Stimulated activated CD4-positive, alpha-beta T cell treated with anti-CD3 and anti-CD28 coated beads, Interleukin-4, amount 100 ng/mL, for 4 hours (primary cell): ENCODE measurements around the gene NDUFA13.
A peak's percentile ranks its signal among the peaks of the same experiment; 100 is the strongest.

Source experiments
- DNase-seq, 2 experiments: peaks; one replicate each; pipeline ENCODE4 v3.0.0-alpha.2; 2020

Gene NDUFA13

GRCh38 chr19:19549804-19550464, 33.9 kb downstream of the NDUFA13 start:
- no peak for DNase-seq

DNA sequence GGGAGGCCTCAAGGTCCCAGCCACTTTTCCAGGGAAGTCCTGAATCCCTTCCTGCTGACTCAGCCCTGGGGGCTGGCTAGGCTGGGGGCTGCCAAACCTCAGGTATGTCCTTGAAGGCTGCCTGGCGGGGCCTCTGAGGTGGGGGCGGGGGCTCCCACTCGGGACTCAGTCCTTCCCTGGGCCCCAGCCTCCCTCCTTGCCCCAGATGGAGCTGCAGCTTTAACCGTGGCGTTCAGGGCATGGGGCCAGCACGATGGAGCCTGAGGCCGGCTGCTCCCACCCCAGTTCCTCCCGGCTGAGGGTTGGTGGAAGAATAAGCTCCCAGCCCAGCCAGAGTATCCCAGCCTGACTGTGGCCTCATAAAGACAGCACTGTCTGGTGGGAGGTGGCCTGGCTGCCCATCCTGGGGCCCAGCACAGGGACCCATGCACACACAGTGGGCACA, 34.5 kb downstream of the NDUFA13 start:
- no peak for DNase-seq

GRCh38 chr19:19550972-19551852, 35.2 kb downstream of the NDUFA13 start:
- DNase-seq, result no peak

DNA sequence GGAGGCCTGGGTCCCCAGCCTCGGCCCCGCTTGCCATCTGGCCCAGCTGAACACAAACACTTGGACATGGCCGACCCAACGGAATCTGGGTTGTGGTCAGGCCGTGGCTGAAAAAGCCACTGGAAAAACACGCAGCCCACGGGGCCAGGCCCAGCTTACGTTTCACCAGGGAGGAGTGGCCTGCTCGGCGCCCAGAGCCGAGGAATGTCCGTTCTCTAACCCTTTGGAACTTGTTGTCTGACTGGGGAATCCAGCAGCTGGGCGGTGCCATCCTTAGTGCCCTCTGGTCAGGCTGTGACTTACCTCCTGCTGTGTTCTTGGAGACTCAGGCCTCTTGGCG, 35.8 kb downstream of the NDUFA13 start:
- DNase-seq, result no peak

DNA sequence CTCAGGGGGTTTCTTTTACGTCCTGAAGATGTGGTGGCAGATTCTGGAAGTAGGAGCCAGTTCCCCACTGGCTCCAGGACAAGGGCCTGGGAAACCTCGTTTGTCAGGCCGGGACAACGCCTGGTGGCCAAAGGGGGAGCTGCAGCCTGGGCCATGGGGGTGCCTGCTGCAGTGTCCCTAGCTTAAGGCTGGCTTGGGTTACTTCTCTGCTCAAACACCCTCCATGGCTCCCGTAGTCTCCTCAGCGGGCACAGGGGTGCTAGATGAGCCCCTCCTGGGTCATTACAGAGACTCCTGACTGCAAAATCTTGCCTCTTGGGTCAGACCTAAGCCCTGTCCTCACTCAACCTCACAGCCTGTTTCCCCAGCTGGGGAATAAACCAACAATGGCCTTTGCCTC, 36.8 kb downstream of the NDUFA13 start:
- DNase-seq, result no peak

DNA sequence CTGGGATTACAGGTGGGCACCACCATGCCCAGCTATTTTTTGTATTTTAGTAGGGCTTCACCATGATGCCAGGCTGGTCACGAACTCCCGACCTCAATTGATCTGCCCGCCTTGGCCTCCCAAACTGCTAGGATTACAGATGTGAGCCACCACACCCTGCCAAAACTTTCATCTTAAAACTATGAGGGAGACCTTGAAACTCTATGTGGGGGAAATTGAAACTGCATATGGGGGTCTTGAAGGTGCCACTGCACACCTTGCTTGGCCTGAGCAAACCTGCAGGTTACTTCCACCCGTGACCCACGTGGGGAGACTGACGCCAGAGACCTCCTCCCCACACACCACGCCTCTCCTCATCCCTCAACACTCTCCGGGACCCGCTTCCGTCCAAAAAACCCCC, 37.6 kb downstream of the NDUFA13 start:
- no peak for DNase-seq

- peak; percentile 40 to 63 for DNase-seq
These were observed 38.3 kb downstream of the NDUFA13 start for GRCh38 chr19:19554074-19555023.

DNA sequence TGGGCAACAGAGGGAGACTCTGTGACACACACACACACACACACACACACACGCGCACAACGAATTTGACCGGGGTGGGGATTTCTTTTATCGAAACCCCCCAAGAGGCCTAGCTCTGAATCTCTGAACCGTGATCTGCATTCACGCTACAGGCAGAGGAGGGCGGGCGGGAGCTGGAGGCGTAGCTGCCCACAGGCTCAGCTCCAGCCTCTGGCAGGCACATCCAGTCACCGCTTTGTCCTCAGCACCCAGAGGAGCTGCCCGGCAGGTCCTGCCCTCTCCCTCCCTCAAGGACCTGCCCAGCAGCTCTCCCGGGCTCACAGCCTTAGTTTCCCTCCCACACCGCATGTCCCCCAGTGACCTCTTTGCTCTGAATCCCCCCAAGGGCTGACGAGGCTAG, 42.0 kb downstream of the NDUFA13 start:
- no peak for DNase-seq

GRCh38 chr19:19558636-19559035, 42.6 kb downstream of the NDUFA13 start:
- DNase-seq, result no peak

GRCh38 chr19:19559931-19560330, 43.9 kb downstream of the NDUFA13 start:
- DNase-seq, result no peak

DNA sequence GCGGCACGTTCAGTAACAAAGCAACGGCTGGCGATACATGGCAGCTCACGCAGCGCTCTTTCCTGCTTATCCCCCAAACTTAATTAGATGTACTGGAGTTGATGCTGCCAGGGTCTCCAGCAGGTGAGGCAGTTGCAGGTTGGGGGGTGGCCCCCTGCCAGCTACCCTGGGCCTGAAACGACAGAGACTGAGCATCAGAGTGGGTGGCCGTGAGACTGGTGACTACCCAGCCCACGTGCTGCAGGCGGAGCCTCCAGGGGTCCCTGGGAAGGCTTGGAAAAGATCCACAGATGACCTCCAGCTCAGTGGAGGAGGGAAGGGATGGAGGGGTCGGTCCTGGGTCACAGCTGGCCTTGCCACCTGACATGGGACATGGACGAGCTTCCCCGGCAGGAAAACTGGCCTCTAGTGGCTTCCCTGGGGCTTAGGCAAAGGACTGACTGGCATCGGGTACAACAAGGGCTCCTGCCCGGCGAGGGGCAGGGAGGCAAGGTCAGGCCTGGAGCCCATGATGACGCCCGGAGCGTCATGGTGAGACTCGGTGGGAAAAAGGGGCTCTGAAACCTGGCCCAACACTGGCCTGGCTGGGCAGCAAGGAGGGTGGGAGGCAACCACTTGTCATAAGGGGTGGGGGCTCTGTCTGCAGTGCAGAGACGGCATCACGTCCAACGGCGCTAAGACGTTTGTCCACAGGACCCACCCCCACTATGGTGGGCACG, 46.1 kb downstream of the NDUFA13 start:
- DNase-seq, result no peak

GRCh38 chr19:19562665-19563347, 46.8 kb downstream of the NDUFA13 start:
- DNase-seq, result peak in 1 of 2 experiments; percentile 54

DNA sequence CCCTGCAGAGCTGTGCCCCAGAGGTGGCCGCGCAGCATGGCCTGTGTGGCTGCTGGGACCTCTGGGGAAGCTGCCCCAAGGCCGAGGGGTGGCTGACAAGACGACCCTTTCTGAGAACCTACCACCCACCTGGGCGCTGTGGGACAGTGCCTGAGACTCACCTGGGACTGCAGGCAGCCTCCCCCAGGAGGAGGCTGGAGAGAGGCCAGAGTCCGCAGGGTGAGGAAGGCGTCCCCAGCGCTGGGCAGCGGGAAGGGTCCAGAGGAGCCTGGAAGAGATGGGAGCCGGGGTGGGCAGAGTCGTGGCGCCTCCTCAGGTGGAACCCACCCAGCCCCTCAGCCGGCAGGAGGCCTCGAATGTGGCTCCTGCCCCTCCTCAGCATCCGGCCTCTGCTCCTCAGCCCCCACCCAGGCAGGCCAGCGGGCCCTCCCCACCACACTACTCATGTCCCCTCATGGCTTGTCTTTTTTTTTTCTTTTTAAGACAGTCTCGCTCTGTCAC, 47.4 kb downstream of the NDUFA13 start:
- DNase-seq, result no peak

DNA sequence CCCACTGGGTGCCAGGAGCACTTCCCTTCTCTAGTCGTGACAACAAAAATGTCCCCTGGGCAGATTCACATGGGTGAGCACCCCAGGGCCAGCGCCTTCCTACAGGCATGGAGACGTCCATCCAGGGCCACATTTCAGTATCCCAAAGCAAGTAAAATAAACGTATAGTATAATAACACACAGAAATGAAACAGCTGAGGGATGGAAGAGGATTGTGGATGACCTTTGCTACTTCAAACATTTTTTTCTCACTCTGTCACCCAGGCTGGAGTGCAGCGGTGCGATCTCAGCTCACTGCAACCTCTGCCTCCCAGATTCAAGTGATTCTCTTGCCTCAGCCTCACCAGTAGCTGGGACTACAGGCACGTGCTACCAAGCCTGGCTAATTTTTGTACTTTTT, 50.3 kb downstream of the NDUFA13 start:
- no peak for DNase-seq

- no peak for DNase-seq
These were observed 51.4 kb downstream of the NDUFA13 start for GRCh38 chr19:19567391-19567790.

GRCh38 chr19:19568802-19569756, 53.1 kb downstream of the NDUFA13 start:
- DNase-seq, result no peak

GRCh38 chr19:19570571-19570970, 54.5 kb downstream of the NDUFA13 start:
- DNase-seq, result no peak

- no peak for DNase-seq
These were observed 55.2 kb downstream of the NDUFA13 start for GRCh38 chr19:19571071-19571786.

GRCh38 chr19:19575411-19575810, 59.4 kb downstream of the NDUFA13 start:
- DNase-seq, result no peak
